K562 (cell line): ENCODE results near the gene TMTC3. TPM values are rescaled to one million over a fixed set of nuclear protein-coding genes. Genes with fewer than 3 reads are reported as not detected.
A peak's percentile ranks its signal among the peaks of the same experiment; 100 is the strongest.

Experiments used
- CREB3L1 ChIP-seq: fragments of 450-650 bp; IDR thresholded peaks from 2 replicates; pipeline ENCODE4 v1.6.1; 2014; ENCODE audit warnings: low read depth, mild to moderate bottlenecking, moderate library complexity, borderline replicate concordance
- EP300 ChIP-seq: IDR thresholded peaks from 2 replicates; pipeline ENCODE4 v1.6.1; 2012; ENCODE audit warnings: low read length, improper control_type of control experiment
- GTF2A2 ChIP-seq: IDR thresholded peaks from 2 replicates; pipeline ENCODE4 v1.6.1; 2016; ENCODE audit warnings: mild to moderate bottlenecking, missing genetic modification characterization, missing compliant biosample characterization
- IRF2 ChIP-seq: sonication (generic); formaldehyde crosslinking; IDR thresholded peaks from 2 replicates; pipeline ENCODE4 v1.8.1; 2022; ENCODE audit warnings: mild to moderate bottlenecking, missing genetic modification reagents
- KDM1A ChIP-seq, 2 experiments: fragments of 450-650 bp; IDR thresholded peaks; 2 replicates each; pipeline ENCODE4 v1.6.1; 2016; ENCODE audit warnings: mild to moderate bottlenecking in 2 of 2
- L3MBTL2 ChIP-seq: fragments of 450-650 bp; IDR thresholded peaks from 2 replicates; pipeline ENCODE4 v1.6.1; 2016; ENCODE audit warnings: mild to moderate bottlenecking, moderate library complexity
- MTA2 ChIP-seq: fragments of 450-650 bp; IDR thresholded peaks from 2 replicates; pipeline ENCODE4 v1.6.1; 2016; ENCODE audit warnings: low read depth
- PHF21A ChIP-seq: fragments of 450-650 bp; IDR thresholded peaks from 2 replicates; pipeline ENCODE4 v1.6.1; 2017; ENCODE audit warnings: low read depth, borderline replicate concordance
- RBBP5 ChIP-seq: fragments of 200-600 bp; sonication (generic); IDR thresholded peaks from 2 replicates; pipeline ENCODE4 v1.6.1; 2012; ENCODE audit warnings: borderline replicate concordance, mild to moderate bottlenecking, low read length, control low read depth, inconsistent platforms; ENCODE audit not compliant: insufficient read depth, poor library complexity, severe bottlenecking
- RBFOX2 ChIP-seq: fragments of 200-400 bp; formaldehyde crosslinking; IDR thresholded peaks from 2 replicates; pipeline ENCODE4 v1.6.1; 2017; ENCODE audit warnings: low read depth, mild to moderate bottlenecking, low read length, moderate library complexity
- SMC3 ChIP-seq: conservative IDR thresholded peaks from 2 replicates; pipeline ENCODE4 v1.6.1; 2011; ENCODE audit warnings: low read depth, low read length, improper control_type of control experiment; ENCODE audit not compliant: insufficient read depth
- SP1 ChIP-seq: sonication (generic); formaldehyde crosslinking; IDR thresholded peaks from 2 replicates; pipeline ENCODE4 v1.8.1; 2022; ENCODE audit warnings: mild to moderate bottlenecking, missing genetic modification reagents
- SUPT5H ChIP-seq: fragments of 450-650 bp; IDR thresholded peaks from 2 replicates; pipeline ENCODE4 v1.6.1; 2016
- TAF1 ChIP-seq: IDR thresholded peaks from 2 replicates; pipeline ENCODE4 v1.6.1; 2011; ENCODE audit warnings: mild to moderate bottlenecking, low read length, moderate library complexity; ENCODE audit not compliant: insufficient read depth, control insufficient read depth, severe bottlenecking; ENCODE audit errors: extremely low read depth
- ZKSCAN1 ChIP-seq: fragments of 150-350 bp; IDR thresholded peaks from 2 replicates; pipeline ENCODE4 v1.6.1; 2016; ENCODE audit warnings: low read depth, low read length
- ZNF143 ChIP-seq: sonication (generic); formaldehyde crosslinking; IDR thresholded peaks from 2 replicates; pipeline ENCODE4 v1.9.0; 2022; ENCODE audit warnings: mild to moderate bottlenecking, missing genetic modification reagents
- ZNF778 ChIP-seq: fragments of 450-650 bp; formaldehyde crosslinking; IDR thresholded peaks from 2 replicates; pipeline ENCODE4 v1.4.0; 2020; ENCODE audit warnings: mild to moderate bottlenecking, moderate library complexity
- polyA plus RNA-seq, 8 experiments: library from polyadenylated mRNA; depleted of rRNA in 4 of 8; stranded (reverse) in 5 of 8; unstranded in 3 of 8; fragments of >200 nt; fragmentation: Nextera tagmentation in 2 of 8; fragmentation: Illumina TruSeq in 1 of 8; extraction: Ambion mirVana in 2 of 8; extraction: Trizol in 1 of 8; gene quantifications; 2 replicates each; pipeline versions ENCODE4 v1.2.1 to v1.2.3, GENCODE V29; 2011 to 2014; ENCODE audit warnings: inconsistent platforms in 1 of 8, missing spikeins in 1 of 8
- total RNA-seq, 7 experiments: library from RNA; depleted of rRNA in 6 of 7; stranded (reverse); fragments of >200 nt in 6 of 7; fragmentation: Illumina TruSeq in 2 of 7; extraction: Trizol in 2 of 7; gene quantifications; 2 replicates each; pipeline versions ENCODE4 v1.2.1 to v1.2.3, GENCODE V29; 2011 to 2021; ENCODE audit warnings: low replicate concordance in 1 of 7
- TF ChIP-seq, protein P1 (sequence below), 3 experiments: fragments of 200-800 bp in 1 of 3; fragments of 250-450 bp in 1 of 3; fragments of 450-650 bp in 1 of 3; sonication (Bioruptor Pico) in 1 of 3; sonication (Bioruptor generic) in 1 of 3; formaldehyde crosslinking in 1 of 3; IDR thresholded peaks; 2 replicates each; pipeline versions ENCODE4 v1.6.1 to v1.8.0; 2016 to 2022; ENCODE audit warnings: mild to moderate bottlenecking in 2 of 3, missing genetic modification characterization in 2 of 3, missing compliant biosample characterization in 1 of 3, moderate library complexity in 1 of 3
- TF ChIP-seq, protein P2 (sequence below): fragments of 450-650 bp; IDR thresholded peaks from 2 replicates; pipeline ENCODE4 v1.6.1; 2016; ENCODE audit warnings: missing biosample characterization, missing genetic modification characterization
- TF ChIP-seq, protein P3 (sequence below), 2 experiments: fragments of 450-650 bp; conservative IDR thresholded peaks; 2 replicates each; pipeline ENCODE4 v1.6.1; 2017; ENCODE audit warnings: mild to moderate bottlenecking in 2 of 2, moderate library complexity in 2 of 2

Gene TMTC3
- total and polyA plus RNA-seq, 9 of the 15 experiments (the other 6 are each of a cell fraction or from before 2014, with no cell fraction given): 1.9 to 9.8 (median 4.7) TPM

DNA sequence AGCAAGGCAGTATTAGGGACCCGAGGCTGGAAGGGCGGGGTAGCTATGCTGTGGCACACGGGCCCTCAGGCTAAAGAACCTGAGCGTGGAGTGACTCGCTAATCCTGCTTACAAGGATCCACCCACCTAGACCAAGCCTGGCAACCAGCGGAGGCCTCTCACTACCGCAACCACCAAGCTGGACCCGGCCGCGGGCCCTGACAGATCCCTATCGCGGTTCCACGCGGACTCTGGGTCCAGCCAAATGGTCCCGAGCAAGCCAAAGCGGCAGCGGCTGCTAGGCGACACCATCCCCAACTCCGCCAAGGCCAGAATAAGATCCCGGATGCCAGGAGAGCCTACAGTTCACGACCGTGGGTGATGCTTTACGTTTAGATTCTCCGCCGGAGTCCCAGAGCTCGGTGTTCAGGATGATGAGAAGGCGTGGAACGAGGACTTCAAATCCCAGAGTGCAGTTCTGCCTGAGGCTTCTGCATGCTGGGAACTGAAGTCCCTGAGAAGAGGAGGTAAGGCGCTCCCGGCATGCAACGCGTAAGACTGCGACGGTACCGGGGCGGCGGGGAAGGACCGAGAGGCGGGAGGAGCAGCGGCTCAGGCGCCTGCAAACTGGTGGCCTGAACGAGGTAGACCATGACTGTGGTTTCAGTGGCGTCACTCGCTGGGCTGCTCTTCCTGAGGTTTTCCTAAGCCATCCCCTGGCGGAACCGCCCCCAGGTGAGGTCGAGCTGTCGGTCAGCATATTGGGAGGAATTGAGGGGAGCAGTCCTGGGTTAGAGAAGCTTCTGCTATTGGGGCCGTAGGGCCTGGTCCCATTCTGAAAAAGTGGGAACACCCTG lies at the start of gene TMTC3, which contains the start of gene CEP290 (continued):
- TF ChIP-seq, protein P1, sequence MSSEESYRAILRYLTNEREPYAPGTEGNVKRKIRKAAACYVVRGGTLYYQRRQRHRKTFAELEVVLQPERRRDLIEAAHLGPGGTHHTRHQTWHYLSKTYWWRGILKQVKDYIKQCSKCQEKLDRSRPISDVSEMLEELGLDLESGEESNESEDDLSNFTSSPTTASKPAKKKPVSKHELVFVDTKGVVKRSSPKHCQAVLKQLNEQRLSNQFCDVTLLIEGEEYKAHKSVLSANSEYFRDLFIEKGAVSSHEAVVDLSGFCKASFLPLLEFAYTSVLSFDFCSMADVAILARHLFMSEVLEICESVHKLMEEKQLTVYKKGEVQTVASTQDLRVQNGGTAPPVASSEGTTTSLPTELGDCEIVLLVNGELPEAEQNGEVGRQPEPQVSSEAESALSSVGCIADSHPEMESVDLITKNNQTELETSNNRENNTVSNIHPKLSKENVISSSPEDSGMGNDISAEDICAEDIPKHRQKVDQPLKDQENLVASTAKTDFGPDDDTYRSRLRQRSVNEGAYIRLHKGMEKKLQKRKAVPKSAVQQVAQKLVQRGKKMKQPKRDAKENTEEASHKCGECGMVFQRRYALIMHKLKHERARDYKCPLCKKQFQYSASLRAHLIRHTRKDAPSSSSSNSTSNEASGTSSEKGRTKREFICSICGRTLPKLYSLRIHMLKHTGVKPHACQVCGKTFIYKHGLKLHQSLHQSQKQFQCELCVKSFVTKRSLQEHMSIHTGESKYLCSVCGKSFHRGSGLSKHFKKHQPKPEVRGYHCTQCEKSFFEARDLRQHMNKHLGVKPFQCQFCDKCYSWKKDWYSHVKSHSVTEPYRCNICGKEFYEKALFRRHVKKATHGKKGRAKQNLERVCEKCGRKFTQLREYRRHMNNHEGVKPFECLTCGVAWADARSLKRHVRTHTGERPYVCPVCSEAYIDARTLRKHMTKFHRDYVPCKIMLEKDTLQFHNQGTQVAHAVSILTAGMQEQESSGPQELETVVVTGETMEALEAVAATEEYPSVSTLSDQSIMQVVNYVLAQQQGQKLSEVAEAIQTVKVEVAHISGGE (CRISPR knock-in tag; IDR thresholded peaks at IDR 0.05): peak; percentile 47 to 91 (median 63); a peak in 4 of 6 replicates
- TF ChIP-seq ZNF143 (CRISPR knock-in tag) (peak; percentile 99), EP300 (no peak), CREB3L1 (peak; percentile 95), RBFOX2 (peak; percentile 86), SUPT5H (peak; percentile 72), TAF1 (peak; percentile 13), RBBP5 (peak; percentile 79), IRF2 (CRISPR knock-in tag) (no peak), PHF21A (no peak), ZKSCAN1 (0 out of 2 replicates have a peak, but pooled peaks have one; percentile 42), GTF2A2 (tag) (no peak), L3MBTL2 (peak; percentile 72), SMC3 (no peak), SP1 (CRISPR knock-in tag) (peak; percentile 68), ZNF778 (CRISPR knock-in tag) (no peak), KDM1A (IDR thresholded peaks at IDR 0.05) (peak in 1 of 2 experiments; percentile 36; a peak in 1 of 4 replicates), MTA2 (no peak)
- TF ChIP-seq, protein P2, sequence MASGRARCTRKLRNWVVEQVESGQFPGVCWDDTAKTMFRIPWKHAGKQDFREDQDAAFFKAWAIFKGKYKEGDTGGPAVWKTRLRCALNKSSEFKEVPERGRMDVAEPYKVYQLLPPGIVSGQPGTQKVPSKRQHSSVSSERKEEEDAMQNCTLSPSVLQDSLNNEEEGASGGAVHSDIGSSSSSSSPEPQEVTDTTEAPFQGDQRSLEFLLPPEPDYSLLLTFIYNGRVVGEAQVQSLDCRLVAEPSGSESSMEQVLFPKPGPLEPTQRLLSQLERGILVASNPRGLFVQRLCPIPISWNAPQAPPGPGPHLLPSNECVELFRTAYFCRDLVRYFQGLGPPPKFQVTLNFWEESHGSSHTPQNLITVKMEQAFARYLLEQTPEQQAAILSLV (tag): no peak
- TF ChIP-seq, protein P3, sequence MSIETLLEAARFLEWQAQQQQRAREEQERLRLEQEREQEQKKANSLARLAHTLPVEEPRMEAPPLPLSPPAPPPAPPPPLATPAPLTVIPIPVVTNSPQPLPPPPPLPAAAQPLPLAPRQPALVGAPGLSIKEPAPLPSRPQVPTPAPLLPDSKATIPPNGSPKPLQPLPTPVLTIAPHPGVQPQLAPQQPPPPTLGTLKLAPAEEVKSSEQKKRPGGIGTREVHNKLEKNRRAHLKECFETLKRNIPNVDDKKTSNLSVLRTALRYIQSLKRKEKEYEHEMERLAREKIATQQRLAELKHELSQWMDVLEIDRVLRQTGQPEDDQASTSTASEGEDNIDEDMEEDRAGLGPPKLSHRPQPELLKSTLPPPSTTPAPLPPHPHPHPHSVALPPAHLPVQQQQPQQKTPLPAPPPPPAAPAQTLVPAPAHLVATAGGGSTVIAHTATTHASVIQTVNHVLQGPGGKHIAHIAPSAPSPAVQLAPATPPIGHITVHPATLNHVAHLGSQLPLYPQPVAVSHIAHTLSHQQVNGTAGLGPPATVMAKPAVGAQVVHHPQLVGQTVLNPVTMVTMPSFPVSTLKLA (conservative IDR thresholded peaks at IDR 0.05): peak; percentile 76 to 91
